Prostate gland (tissue), 2 donors: ENCODE results near the gene DLL4. TPM values are rescaled to one million over a fixed set of nuclear protein-coding genes. Genes with fewer than 3 reads are reported as not detected.
A peak's percentile ranks its signal among the peaks of the same experiment; 100 is the strongest.

ENCODE experiments used
- DNase-seq: peaks from one replicate; pipeline ENCODE4 v3.0.0-alpha.2; 2019; ENCODE audit warnings: low spot score
- H3K27ac ChIP-seq, 2 donors: fragments of 200-600 bp; sonication (generic); 2 replicates each; pipeline ENCODE4 v1.5.1; 2017 to 2019
- H3K27me3 ChIP-seq: fragments of 200-600 bp; sonication (generic); replicated peaks from 2 replicates; pipeline ENCODE4 v1.5.1; 2019; ENCODE audit not compliant: insufficient read depth
- H3K36me3 ChIP-seq, 2 donors: fragments of 200-600 bp; sonication (generic); 1 replicate in 1 of 2; 2 replicates in 1 of 2; pipeline versions ENCODE4 v1.5.1 to v1.8.1; 2017 to 2019
- H3K4me1 ChIP-seq: fragments of 200-600 bp; sonication (generic); replicated peaks from 2 replicates; pipeline ENCODE4 v1.5.1; 2019
- H3K4me3 ChIP-seq, 2 donors: fragments of 200-600 bp; sonication (generic); 2 replicates each; pipeline ENCODE4 v1.5.1; 2017 to 2019
- H3K9me3 ChIP-seq: fragments of 200-600 bp; sonication (generic); 2 replicates; pipeline ENCODE4 v1.5.1; 2017
- CTCF ChIP-seq, 4 experiments: fragments of 200-600 bp in 2 of 4; fragments of 450-650 bp in 2 of 4; sonication (generic) in 2 of 4; IDR thresholded peaks; 1 replicate in 3 of 4; 2 replicates in 1 of 4; pipeline ENCODE4 v1.5.1; 2016 to 2019; ENCODE audit warnings: antibody characterized with exemption in 4 of 4, mild to moderate bottlenecking in 2 of 4, moderate library complexity in 2 of 4
- POLR2A ChIP-seq: fragments of 450-650 bp; IDR thresholded peaks from one replicate; pipeline ENCODE4 v1.6.1; 2016; ENCODE audit warnings: antibody characterized with exemption, mild to moderate bottlenecking
- POLR2AphosphoS5 ChIP-seq: sonication (generic); formaldehyde crosslinking; IDR thresholded peaks from one replicate; pipeline ENCODE4 v1.6.1; 2017; ENCODE audit warnings: antibody characterized with exemption
- WGBS: methylation state at CpG from one replicate; pipeline ENCODE4 v1.1.5; 2018; 5-methylcytosine and 5-hydroxymethylcytosine counted together
- intact Hi-C: fragments of 100-400 bp; cut with DNase I; formaldehyde crosslinking; loops from one replicate; pipeline ENCODE4 v1.14.2; 2022
- total RNA-seq, 2 donors: library from RNA; depleted of rRNA; stranded (reverse); fragments of >200 nt; gene quantifications; one replicate each; pipeline ENCODE4 v1.1.0, GENCODE V29; 2016

Gene DLL4
- total RNA-seq, 2 donors from 2014 or later, result 6.2 to 6.5 TPM

GRCh38 chr15:40906091-40906990 lies 22.8 kb upstream of the DLL4 start:
- 0% methylated on average over 26 of the region's 36 CpGs for WGBS
- H3K4me3 ChIP-seq, result peak overlapping the region; percentile 22 to 33
- peak; percentile 83 for DNase-seq
- H3K27me3 ChIP-seq, result no peaks in the 10 kb centered on the region
- H3K9me3 ChIP-seq, result no peaks in the 10 kb centered on the region
- peaks cover 22% of the 10 kb centered on the region for H3K4me1 ChIP-seq
- intact Hi-C loops, result loop anchor here (2.0 to 10.0 kb wide), 4 partner anchors 36 to 276 kb away; partner anchors contain the start of gene INO80
- peak overlapping the region; percentile 88 to 89 for H3K27ac ChIP-seq
- no peak for TF ChIP-seq POLR2A
- TF ChIP-seq POLR2AphosphoS5, result no peak
- peak; percentile 69 to 96 (median 90) for TF ChIP-seq CTCF (IDR thresholded peaks at IDR 0.05)
- H3K36me3 ChIP-seq, result no peaks in the 10 kb centered on the region

- H3K4me3 ChIP-seq, result peak overlapping the region; percentile 22 to 33
- no peak for DNase-seq
- intact Hi-C loops, result loop anchor here (2.0 to 10.0 kb wide), 4 partner anchors 35 to 275 kb away; partner anchors contain the start of gene INO80
- H3K27ac ChIP-seq, result peak overlapping the region; percentile 88 to 89
- 11% methylated on average over 15 of the region's 22 CpGs for WGBS
- TF ChIP-seq POLR2A (no peak), CTCF (IDR thresholded peaks at IDR 0.05) (no peak), POLR2AphosphoS5 (no peak)
- H3K36me3 ChIP-seq, result no peaks in the 10 kb centered on the region
- no peaks in the 10 kb centered on the region for H3K9me3 ChIP-seq
- no peaks in the 10 kb centered on the region for H3K27me3 ChIP-seq
- H3K4me1 ChIP-seq, result peaks cover 22% of the 10 kb centered on the region
Measured at GRCh38 chr15:40906991-40907802, 21.9 kb upstream of the DLL4 start.

GRCh38 chr15:40908095-40908494 lies 21.0 kb upstream of the DLL4 start:
- peak overlapping the region in 1 of 2 donors; percentile 8 for H3K27ac ChIP-seq
- no peak for DNase-seq
- H3K4me3 ChIP-seq, result no peak overlapping the region
- H3K27me3 ChIP-seq, result no peaks in the 10 kb centered on the region
- 84% methylated on average over 7 of the region's 7 CpGs for WGBS
- no peaks in the 10 kb centered on the region for H3K9me3 ChIP-seq
- TF ChIP-seq CTCF (IDR thresholded peaks at IDR 0.05) (no peak), POLR2A (no peak), POLR2AphosphoS5 (no peak)
- H3K4me1 ChIP-seq, result peaks cover 22% of the 10 kb centered on the region
- intact Hi-C loops, result loop anchor here (5.0 to 10.0 kb wide), 3 partner anchors 34 to 274 kb away; partner anchors contain the start of gene INO80
- no peaks in the 10 kb centered on the region for H3K36me3 ChIP-seq

GRCh38 chr15:40909662-40910630 lies 19.2 kb upstream of the DLL4 start:
- Histone ChIP-seq H3K9me3 (no peaks in the 10 kb centered on the region), H3K27ac (no peak overlapping the region), H3K27me3 (no peaks in the 10 kb centered on the region), H3K4me1 (peaks cover 19% of the 10 kb centered on the region), H3K4me3 (no peak overlapping the region), H3K36me3 (no peaks in the 10 kb centered on the region)
- 62% methylated on average over 17 of the region's 17 CpGs for WGBS
- no peak for TF ChIP-seq CTCF (IDR thresholded peaks at IDR 0.05)
- TF ChIP-seq POLR2A, result no peak
- TF ChIP-seq POLR2AphosphoS5, result no peak
- DNase-seq, result no peak
- intact Hi-C loops, result loop anchor here (5.0 to 10.0 kb wide), 3 partner anchors 32 to 272 kb away; partner anchors contain the start of gene INO80
